Stimulated activated CD8-positive, alpha-beta memory T cell treated with anti-CD3 and anti-CD28 coated beads, Interleukin-15, amount 100 ng/mL, for 1 hour (primary cell): Measurements from ENCODE around the gene GNA14.
"Not testable (repeated sequence)": the region's sequence is repeated elsewhere in the genome, so short reads cannot be mapped to it uniquely, and the experiment has no call there.

ENCODE experiments used
- DNase-seq: peaks from one replicate; pipeline ENCODE4 v3.0.0-alpha.2; 2020; ENCODE audit warnings: low read depth

The GNA14 gene

DNA sequence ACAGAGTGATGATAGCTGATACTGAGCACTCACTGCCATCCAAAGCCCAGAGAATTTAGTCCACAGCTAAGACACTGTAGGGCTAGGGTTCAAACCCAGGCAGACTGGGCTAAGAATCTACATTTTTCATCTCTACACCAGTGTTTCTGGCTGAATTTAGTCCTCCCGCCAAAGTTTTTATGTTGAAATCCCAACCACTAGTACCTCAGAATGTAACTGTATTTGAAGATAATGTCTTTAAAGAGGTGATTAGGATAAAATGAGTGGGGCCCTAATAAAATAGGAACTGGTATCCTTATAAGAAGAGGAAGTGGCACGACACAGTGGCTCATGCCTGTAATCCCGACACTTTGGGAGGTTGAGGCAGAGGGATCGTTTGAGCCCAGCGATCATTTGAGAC is 4.3 kb downstream of the GNA14 start:
- DNase-seq: no peak

DNA sequence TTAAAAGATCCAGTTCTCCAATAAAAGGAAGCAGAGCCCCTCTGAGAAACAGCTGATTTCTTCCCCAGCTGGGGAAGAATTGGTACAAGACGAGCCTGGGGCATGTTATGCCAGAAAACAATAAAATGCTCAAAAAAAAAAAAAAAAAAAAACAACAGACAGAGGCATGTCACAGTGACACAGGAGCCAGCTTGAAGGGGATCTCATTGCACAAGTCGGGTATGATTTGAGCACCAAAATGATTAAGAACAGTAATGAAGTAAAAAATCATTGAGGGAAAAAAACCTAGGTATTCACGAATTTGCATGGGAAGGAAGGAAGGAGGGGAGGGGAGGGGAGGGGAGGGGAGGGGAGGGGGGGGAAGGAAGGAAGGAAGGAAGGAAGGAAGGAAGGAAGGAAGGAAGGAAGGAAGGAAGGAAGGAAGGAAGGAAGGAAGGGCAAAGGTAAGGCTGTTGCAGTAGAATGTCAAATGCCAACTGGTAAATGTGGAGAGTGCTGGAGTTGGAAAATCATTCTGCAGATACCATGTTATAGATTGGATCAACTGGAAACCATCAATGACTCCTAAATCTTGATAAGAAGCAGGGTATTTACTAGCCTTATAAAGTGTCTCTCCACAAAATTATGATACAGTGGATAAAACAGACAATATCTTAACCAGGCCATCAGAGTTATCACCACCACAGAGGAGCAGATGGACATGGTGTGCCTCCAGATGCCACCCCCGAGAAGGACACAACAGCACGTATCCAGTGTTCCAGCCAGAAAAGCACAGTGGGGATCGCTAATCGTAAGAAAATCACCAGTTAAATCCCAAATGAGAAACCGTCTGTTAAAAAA is 7.2 kb downstream of the GNA14 start:
- no peak for DNase-seq

DNA sequence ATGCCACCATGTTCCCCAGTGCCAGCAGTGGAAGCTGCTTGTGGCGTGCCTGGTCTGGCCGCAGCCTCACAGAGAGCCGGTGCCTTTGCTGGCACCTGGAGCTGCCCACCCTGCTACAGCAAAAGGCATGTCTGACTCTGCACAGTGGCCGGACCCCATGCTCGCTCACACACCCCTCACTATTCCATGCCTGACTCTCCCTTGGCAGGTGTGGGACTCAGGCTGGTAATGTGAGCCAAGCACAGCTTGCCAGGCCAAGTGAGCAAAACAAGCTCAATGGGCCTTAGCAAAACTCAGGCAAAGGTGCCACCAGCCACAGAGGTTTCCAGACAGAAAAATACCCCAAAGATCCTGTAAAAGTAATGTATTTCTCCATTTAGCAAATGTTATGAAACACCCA is 15.5 kb downstream of the GNA14 start:
- DNase-seq: no peak

DNA sequence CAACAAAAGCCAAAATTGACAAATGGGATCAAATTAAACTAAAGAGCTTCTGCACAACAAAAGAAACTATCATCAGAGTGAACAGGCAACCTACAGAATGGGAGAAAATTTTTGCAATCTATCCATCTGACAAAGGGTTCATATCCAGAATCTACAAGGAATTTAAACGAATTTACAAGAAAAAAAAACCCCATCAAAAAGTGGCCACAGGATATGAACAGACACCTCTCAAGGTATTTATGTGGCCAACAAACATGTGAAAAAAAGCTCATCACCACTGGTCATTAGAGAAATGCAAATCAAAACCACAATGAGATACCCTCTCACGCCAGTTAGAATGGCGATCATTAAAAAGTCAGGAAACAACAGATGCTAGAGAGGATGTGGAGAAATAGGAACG is 19.3 kb downstream of the GNA14 start:
- DNase-seq: not testable (repeated sequence)

DNA sequence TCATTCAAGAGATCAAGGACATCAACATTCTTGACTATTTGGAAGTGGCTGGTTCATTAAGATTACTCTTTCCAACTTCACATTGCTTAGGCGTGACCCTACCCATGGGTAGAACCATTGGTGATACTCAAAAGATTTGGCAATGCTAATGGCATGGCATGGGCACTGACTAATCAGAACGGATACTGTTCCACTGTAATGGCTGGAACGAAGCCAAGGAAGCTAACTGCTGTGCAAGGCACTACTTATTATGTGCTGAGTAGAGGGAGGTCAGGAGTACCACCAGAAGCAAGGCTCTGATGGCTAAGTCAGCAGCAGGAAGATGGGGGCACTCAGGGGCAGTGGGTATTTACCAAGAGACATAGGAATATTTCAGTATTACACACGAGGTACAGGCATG is 31.9 kb downstream of the GNA14 start:
- no peak for DNase-seq

DNA sequence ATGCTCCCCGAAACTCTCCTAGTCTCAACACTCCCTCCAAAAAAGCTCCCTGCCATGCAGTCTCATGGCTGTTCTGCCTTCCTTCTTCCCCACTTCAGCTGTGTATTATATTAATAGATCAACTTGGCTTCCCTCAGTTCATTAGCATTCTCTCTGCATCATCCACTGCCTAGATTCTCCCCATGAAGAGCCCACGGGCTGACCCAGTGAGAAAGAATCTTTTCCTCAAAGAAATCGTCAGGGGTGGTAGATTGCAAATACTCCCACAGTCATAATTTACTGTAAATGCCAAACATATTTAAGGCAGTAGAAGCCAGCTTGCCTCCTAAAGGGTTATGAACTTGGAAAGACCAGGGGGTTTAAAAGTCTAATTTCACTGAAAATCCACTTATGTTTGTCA is 33.5 kb downstream of the GNA14 start:
- DNase-seq: no peak

DNA sequence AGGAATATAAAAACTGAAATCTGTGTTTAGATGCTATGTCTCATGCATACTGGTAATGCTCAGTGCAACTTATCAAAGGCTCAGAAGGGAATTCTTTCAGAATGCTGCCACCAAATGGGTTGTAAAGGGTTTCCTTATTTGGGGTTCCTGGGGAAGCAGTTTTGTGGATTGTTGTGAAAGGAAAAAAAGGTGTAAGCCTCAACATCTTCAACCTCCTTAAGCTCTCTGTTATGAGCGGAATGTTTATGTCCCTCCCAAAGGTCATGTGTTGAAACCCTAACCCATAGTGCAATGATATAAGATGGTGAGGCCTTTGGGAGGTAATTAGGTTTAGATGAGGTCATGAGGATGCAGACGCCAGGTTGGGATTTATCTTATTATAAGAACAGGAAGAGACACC is 41.6 kb downstream of the GNA14 start:
- DNase-seq: no peak

DNA sequence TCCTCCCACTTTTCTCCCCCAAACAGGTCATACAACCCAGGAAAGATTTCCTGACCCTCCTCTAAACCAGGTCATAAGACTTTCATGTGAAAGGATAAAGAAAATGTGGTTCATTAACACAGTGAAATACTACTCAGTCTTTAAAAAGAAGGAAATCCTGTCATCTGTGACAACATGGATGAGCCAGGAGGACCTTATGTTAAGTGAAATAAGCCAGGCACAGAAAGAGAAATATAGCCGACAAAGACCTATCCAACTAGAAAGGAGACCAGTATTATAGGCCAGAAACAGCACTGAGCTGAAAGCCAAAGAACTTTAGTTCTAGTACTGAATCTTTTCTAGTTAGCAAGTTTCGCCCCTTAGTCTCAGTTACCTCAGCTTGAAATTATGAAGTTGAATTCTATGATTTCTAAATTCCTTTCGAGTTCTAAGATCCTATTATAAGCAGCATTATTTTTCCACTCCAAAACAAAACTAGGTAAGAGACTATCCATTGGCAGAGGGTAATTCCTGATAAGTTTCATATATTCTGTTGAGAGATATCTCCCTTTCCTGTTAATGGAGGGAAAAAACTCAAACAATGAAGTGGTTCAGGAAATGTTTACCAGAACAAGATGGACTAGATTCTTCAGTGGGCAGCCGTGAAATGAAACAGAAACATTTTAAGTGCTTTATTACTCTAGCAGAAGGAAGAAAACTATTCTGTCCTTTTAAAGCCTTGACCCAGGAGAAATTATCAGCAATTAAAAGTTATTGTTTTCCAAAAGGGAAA is 42.5 kb downstream of the GNA14 start:
- no peak for DNase-seq

DNA sequence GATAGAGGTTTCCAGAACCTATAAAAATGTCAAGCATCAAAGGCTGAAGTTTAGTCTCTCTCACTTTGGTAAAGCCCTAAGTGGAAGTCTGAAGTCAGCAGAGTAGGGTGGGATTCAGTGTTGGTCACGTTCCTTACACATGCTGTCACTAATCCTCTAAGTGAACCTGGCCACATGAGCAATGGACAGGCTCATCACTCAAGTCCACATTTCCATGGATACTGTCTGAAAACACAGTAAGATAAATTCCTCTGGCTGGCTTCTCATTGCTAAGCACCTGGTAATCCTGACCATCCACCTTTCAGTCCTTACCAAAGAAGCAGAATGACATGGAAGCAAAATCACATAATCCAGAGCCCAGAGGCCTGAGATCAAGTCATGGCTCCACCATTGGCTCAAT is 43.8 kb downstream of the GNA14 start:
- DNase-seq: no peak

DNA sequence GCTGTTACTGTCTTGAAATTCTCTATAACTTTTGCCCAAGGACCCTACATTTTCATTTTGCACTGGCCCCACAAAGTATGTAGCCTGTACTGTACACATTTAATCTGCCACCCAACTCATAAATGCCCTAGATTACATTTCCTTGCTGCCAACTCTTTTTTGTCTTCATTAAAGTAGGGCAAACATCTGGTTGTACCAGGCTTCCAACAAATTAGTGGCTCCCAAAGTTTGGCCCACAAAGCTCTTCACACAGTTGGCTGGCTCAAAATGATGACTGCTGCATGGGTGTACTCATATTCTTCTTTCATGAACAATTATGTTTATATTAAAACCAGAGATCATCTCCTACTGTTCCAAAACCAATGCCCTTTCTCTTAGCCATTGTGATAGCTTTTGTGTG is 45.3 kb downstream of the GNA14 start:
- no peak for DNase-seq

DNA sequence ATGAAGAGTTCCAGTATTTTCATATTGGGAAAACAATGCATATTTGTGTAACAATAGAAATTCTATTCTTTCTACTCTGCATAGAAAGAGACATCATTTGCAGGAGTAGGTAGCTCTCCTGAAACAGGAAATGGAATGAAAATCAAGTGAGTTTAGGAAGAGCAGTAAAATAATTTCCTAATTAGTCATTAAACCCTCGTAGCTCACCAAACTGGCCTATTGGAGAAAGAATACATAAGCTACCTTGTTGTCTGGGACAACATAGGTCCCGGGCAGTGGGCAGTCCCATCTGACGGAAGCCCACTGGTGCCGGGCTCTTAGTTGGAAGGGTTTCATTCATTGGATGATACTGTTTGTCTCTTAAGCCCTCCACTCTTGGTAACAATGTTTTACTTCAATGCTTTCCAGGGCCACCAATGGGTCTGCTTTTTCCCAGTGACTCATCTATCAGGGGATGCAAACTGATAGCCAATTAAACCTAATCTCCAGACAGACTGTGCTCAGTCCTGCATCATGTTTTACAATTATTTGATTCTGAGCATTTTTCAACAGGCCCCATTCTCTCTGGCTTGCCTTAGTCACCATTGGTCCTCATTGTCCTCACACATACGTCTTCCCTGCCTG is 46.5 kb downstream of the GNA14 start:
- no peak for DNase-seq

DNA sequence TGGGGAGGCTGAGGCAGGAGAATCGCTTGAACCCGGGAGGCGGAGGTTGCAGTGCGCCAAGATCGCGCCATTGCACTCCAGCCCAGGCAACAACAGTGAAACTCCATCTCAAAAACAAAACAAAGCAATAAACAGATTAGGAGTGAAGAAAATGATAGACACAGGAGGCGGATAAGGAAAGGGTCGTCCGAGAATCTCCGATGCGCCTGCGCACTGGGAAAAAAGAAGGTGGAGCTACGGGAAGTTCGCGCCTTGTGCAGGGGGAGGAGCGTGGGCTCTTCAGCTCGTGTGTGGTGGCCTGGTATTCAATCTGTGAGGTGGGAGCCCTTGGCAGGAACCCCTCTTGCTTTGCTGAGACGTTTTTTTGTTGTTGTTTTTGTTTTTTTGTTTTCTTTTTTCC is 47.3 kb downstream of the GNA14 start:
- no peak for DNase-seq

DNA sequence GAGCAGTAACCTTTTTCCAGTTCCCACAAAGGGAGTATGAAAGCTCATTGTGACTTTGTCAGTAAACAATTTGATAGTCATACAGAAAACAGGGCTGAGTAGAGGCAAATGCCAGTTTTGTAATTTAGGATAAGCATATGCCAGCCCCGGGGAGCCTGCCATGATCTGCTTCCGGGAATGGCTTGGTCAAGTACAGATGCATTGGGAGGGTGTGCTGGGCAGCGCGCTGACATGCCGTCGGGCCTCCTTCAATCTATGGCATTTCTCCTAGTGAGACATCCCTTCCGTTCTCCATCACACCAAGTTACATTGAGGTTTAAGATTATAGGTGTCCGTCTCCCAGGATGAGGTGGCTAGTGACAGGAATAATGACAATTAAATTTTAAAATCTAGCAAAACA is 48.6 kb downstream of the GNA14 start:
- DNase-seq: no peak

DNA sequence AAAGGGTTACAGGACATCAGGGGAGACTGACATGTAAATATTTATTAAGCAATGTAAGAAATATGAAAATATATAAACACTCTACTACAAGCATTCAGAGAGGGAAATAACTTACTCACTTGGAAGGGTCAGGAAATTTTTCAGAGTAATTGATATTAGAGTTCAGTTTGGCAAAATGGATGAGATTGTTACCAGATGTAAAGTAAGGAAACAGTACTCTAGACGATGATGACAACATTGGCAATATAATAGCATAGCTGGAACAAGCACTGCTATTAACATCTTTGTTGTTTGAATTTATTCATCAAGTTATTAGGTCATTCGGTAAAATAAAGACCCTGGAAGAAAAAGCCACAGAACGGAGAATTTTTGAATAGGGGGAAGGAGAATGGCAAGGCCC is 49.1 kb downstream of the GNA14 start:
- no peak for DNase-seq

DNA sequence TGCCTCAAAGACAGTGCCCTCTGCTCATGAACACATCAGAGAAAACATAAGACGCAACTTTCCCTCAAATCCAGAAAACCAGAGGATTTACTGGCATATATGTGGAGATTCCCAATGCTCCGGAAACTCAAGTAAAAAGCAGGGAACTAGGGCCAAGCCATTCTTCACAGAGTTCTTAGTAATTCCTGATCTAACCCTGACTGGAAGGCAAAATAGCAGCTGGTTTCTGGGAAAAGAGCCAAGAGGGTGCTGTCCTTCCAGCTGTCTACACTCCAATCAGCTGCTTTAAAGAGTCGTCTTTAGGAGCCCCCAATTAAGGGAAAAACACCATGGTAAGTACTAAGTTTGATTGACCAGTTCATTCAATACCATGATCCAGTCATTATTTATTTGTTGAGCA is 49.6 kb downstream of the GNA14 start:
- DNase-seq: no peak

DNA sequence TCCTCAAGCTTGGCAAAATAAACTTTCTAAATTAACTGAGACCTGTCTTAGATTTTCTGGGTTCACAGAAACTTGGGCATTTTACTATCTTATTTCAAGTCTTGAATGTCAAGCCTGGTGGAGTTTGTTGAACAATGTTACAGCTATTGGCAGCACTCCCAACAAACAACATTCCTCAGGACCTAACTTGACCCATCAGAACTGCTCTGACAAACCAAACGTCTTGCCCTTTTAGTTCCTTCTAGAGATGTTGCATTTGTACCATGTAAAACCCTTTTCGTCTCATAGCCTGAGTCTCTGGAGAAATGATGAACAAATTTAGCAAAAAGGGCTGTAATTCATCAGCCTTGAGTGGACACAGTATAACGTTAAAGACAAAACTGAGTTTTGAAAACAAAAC is 51.1 kb downstream of the GNA14 start:
- no peak for DNase-seq

DNA sequence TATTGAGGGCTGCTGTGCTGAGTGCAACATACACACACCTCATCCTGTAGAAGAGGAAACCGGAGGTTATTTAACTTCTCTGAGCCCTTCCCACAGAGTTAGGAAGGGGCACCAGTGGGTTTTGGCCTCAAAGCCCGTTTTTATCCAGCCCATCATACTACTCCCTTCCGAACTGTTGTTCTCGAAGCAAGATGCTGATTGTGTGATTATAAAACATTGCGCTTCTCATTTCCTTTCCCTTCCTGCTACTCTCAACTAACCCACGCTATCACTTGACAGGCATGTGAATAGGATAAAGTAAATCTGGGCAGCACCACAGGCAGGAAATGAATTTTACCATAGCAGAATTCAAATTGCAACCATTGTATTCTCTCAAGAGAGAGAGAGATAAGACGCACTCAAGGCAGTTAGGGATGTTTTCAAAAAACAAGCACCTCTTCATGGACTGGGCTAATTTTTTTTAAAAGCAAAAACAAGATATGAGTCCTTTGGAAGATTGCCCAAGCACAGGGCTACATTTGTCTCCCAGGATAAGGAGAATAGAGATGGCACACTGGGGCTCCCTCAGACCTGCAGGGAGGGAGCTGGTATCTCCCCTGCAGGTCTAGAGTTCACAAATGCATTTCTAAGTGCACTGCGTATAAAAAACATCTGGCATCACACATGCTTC is 52.6 kb downstream of the GNA14 start:
- DNase-seq: no peak

DNA sequence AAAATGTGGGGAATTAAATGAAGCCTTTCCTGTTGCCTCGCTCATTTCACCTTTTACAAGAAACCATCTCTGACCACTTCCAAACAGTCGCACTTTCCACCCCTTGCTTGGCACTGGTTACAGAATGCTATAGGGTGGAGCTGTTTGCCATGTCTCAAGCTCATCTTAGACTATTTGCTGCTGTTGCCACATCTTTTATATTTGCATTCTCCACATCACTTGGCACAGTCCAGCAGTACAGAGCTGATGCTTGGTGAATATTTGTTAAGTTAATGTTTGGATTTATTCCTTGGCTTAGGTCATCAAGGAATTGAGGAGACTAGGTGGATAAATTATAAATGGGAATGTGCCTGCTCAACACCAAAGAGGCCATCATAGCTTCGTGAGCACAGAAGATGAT is 53.2 kb downstream of the GNA14 start:
- DNase-seq: no peak

DNA sequence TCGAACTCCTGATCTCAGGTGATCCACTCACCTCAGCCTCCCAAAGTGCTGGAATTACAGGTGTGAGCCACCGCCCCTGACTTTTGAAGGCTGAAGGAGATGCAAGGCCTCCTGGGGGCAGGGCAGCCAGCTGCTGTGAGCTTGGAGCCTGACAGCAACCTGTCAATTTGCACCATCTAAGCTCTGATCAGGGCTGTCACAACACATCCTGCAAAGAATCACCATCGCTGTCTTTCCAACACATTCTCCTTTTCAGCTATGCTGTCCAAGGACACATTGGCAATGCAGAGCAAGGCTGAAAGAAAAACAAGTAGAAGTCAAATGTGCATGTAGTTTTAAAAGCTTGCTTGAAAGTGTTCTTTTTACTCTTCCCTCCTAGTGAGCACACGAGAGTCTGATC is 54.6 kb downstream of the GNA14 start:
- no peak for DNase-seq

DNA sequence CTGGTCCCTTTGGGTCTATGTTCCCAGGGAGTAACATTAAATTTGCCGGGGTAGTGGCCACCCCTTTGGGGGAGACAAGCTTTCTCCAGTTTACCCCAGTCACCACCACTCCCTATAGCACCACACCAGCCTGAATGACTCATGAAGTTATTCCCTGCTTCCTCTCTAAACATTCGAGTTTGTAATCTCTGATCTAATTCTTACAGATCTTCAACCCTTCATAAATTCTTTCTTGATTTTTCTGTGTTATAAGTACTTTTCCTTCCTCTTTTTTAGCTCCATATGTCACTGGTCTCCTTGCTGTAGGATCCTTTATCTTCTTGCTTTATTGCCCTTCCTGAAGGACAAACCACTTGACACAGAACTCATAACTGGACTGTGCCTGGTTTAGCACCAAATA is 55.6 kb downstream of the GNA14 start:
- DNase-seq: no peak

DNA sequence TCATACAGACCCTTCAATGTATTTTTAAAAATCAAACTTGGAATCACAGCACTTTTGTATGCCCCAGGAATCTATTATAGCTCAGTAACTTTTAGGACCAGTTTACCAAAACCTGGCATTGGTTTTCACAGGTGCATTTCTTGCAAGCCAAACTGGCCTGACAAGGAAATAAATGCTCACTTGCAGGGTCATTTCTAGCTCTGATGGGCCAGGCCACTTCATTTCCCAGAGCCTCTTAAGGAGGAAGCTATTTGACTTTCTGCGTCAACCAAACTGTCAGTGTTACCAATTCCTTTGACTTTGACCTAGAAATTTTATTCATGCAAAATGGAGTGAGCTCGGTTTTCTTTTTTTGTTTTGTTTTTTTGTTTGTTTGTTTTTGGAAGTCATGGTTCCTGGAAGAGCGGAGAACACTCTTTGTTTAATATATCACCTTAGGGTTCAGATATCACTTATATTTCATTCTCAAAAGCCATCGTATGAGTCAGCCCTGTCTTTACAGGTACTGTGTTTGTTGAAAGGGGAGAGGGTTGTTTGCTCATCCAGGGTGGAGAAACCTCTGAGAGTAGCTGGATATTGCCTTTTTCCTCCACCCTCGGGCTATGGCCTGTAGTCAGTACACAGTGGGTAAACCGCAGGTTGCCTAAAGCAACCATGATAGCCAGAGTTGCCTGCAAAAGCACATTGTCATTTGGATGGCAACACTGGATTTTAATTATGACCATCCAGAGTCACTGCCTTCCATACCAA is 58.9 kb downstream of the GNA14 start:
- DNase-seq: no peak
